ENCODE measurements around the gene PDE4D.

- TF ChIP-seq CTCF (IDR thresholded peaks at IDR 0.05) (no peak), POLR2AphosphoS5 (IDR thresholded peaks at IDR 0.05; ENCODE audit: low read depth, low read length) (no peak), REST (IDR thresholded peaks at IDR 0.05; ENCODE audit: insufficient read depth in 1 of 2, low read depth in 2 of 2, low read length in 1 of 2) (no peak)
These were observed 855.4 kb downstream of the PDE4D start for GRCh38 chr5:59037941-59038797.
